Anterior cingulate cortex (tissue), 58 donors: Measurements from ENCODE around the gene ZNF333.
A peak's percentile ranks its signal among the peaks of the same experiment; 100 is the strongest.
"Not testable (repeated sequence)": the region's sequence is repeated elsewhere in the genome, so short reads cannot be mapped to it uniquely, and the experiment has no call there.

Source experiments
- DNase-seq, 58 donors: peaks; one replicate each; lab custom pipeline; 2025; lab: John Stamatoyannopoulos, UW

The ZNF333 gene

DNA sequence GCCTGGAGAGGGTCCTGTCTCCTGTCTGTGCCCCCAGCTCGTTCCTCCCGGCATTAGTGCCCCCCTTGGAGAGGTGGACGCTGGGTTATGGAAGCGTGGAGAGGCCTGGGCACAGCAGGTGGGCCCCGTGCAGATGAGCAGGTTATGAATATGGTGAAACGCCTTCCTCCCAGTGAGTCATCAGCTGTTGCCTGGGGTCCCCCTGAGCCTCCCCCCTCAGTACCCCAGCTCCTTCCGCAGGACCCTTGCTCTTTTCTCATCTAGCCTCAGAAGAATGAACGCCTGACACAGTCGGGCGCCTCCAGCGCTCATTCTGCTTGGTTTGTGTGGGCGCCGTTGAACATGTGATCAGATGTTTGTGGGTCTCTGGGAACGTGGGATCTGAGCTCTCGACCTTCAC is 76.0 kb downstream of the ZNF333 start:
- DNase-seq = not testable (repeated sequence)

DNA sequence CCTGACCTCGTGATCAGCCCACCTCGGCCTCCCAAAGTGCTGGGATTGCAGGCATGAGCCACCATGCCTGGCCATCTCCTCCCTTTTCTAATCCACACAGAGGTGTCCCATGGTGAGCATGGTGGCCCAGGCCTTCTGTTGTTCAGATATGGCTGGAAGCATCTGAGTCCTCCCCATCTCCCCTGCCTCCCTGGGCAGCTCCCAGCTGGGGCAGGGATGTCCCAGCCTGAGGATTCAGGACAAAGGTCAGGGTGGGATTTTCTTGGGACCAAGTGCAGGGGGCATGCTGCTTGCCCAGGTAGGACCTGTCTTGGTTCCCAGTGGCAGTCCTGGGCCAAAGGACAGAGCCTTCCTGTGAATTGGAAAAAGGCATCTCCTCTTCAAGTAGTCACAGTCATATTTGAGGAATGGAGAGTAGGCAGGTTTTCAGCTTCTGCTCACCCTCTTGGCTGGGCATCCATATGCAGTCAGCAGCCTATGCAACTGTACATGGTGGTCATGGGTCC is 77.7 kb downstream of the ZNF333 start:
- DNase-seq = no peak

DNA sequence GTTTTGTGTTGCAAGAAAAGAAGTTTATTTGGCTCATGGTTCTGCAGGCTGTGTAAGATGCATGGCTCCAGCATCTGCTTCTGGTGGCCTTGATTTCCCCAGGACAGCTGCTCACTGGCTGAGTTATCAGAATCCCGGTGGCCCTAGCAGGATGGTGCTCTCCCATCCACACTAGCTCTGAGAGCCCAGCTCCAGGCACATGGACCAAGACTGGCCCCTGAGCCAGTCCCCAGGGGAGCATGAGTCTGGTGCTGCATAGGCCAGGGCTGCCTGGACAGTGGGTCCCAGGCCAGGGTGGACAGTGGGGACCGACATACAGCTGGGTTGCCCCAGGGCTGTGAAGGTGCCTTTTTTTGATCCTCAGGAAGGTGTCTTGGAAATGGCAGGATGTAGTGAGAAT is 78.2 kb downstream of the ZNF333 start:
- DNase-seq = no peak

DNA sequence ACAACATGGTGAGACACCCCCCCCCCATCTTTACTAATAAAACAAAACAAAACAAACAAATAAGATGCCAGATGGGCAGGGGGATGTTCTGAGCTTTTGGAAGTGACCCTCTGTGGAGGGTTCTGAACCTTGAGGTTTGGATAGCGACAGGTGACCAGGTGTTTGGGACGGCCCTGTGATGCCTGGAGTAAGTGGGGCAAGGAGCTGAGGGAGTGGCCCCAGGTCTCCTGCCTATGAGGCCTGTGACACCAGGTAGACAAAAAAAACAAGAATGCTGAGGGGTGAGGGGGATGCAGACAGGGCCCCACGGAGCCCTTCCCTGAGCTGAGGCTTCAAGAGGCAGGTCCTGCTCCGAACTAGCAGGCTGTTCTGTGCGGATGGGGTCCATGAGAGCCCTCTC is 79.4 kb downstream of the ZNF333 start:
- no peak for DNase-seq

DNA sequence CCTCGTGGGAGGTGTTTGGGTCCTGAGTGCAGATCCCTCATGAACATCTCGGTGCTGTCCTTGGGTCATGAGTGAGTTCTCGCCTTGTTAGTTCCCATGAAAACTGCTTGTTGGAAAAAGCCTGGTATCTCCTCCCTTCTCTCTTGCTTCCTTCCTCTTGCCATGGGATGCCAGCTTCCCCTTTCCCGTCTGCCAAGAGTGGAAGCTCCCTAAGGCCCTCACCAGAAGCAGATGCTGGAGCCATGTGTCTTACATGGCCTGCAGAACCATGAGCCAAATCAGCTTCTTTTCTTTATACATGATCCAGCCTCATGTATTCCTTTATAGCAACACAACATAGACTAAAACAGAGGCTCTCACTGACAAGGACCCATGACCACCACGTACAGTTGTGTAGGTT is 80.3 kb downstream of the ZNF333 start:
- no peak for DNase-seq

DNA sequence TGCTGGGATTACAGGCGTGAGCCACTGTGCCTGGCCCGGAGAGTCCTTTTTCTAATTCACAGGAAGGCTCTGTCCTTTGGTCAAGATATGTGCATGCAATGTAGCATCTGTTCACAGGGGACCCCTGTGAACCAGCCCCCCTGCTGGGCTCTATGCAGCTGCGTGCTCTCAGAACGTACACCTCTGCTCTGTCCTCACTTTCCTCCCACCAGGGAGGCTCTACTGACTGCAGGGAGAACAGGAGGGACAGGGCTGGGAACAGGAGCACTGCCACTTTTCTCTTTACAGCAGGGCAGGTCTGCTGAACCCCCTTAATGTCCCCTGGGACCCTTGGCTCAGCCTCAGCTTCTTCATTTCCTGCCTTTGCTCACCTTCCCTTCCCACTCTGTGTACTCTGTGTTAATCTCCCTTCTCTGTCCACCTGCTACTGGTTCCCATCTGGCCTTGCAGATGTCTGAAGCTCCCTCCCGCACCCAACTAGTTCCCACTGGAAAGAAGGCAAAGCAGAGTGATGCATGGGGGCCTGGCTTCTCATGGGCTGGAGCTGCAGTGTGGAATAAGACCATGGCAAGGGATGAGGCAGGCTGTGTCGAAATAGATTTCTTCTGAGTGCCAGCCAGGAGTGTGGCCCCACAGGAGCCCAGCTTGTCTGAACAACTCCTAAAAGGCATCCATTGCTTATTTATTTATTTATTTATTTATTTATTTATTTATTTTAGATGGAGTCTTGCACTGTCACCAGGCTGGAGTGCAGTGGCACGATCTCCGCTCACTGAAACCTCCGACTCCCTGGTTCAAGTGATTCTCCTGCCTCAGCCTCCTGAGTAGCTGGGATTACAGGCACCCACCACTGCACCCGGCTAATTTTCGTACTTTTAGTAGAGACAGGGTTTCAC is 81.3 kb downstream of the ZNF333 start:
- DNase-seq = no peak

DNA sequence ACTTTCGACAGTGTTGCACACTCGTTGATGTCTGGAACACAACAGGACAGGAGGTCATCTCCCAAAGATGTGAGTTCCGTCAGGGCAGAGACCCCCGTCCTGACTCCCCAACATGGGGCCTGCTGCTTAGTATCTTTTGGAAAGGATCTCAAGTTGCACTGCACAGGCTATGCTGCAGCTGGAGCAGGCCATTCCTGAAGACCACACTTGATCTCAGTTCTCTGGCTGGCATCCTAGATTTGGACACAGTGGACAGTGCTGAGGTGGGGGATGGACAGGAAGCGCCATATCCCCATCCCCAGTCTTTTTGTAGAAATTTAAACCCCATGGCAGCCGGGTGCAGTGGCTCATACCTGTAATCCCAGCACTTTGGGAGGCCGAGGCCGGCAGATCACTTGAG is 82.6 kb downstream of the ZNF333 start:
- no peak for DNase-seq

DNA sequence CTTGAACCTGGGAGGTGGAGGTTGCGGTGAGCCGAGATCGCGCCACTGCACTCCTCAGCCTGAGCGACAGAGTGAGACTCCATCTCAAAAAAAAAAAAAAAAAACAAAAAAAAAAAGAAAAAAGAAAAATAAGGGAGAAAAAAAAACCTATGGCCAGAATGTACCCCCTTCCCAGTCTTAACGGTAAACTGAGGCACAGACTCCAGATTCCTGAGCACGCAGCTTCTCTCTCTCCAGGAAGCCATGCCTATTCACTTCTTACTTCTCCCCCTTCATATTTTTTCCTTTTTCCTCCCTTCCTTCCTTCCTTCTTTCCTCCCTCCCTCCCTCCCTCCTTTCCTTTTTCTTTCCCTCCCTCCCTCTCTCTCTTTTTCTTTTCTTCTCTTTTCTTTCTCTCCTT is 83.1 kb downstream of the ZNF333 start:
- no peak for DNase-seq

DNA sequence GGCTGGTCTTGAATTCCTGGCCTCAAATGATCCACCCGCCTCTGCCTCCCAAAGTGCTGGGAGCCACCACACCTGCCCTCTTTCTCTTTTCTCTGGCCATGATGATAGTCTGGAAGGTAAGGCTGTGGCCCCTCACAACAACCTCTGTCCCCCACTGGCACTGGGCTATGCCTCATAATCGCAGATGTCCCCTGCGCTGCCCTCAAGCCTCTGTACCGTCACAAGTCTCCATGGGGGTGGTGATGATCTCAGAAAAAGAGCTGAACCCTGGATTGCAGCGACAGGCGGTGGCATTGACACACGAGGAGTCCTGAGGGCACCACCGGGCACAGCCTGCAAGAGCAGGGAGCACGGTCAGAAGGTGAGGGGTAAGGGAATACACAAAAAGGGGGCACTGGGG is 83.9 kb downstream of the ZNF333 start:
- DNase-seq = not testable (repeated sequence)

DNA sequence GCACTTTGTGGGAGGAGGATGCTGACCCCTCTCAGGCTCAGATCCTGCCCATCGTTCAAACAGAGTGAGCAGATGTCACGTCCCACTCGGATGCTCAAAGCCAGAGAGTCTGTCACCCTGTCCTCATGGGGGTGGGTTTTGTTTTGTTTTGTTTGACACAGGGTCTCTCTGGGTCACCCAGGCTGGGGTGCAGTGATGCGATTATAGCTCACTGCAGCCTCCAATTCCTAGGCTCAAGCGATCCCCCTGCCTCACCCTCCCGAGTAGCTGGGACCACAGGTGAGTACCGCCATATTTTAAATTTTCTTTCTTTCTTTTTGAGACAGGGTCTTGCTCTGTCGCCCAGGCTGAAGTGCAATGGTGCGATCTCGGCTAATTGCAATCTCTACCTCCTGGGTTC is 84.5 kb downstream of the ZNF333 start:
- DNase-seq = no peak

DNA sequence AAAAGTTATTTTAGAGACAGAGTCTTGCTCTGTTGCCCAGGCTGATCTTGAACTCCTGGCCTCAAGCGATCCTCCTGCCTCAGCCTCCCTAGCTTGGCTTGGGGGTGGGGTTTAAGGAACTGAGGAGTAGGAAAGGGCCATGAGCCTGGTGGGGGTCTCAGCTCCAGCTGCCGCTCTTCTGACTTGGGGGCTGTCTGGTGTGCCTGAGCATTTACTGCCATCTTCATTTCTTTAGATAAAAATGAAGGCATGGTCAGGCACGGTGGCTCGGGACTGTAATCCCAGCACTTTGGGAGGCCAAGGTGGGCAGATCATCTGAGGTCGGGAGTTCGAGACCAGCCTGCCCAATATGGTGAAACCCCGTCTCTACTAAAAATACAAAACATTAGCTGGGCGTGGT is 85.5 kb downstream of the ZNF333 start:
- not testable (repeated sequence) for DNase-seq

DNA sequence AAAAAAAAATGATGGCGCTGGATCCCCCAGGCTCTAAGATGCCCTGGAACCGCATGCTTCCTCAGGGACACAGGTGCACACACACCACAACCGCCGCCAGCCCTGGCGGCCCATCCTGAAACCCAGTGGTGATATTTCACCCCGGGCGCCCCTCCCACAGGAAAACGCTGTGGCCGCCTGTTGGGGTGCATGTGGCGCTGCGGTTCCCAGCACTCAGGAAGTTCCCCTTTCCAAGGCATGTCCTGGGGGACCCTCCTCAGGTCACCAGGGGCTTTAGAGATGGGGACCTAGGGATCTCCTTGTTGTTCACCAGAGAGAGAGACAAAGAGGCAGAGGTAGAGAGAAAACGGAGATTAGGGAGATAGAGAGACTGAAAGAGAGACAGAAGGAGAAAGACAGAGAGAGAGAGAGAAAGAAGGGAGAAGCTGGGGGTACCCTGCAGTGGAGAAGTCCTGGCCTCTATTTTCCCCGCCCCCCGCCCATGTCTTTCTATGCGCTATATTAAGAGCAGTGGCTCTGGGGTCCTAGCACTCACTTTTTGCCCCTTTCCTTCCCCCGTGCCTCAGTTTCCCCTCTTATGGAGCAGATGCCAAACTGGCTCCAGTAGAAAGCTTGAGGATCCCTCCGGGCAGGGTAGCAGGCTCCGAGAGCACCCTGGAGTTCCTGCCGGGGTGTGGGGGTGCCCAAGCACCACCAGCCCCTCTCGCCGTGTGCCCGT is 86.2 kb downstream of the ZNF333 start:
- DNase-seq = peak in 6 of 58 donors; percentile 3 to 12 (median 10)

DNA sequence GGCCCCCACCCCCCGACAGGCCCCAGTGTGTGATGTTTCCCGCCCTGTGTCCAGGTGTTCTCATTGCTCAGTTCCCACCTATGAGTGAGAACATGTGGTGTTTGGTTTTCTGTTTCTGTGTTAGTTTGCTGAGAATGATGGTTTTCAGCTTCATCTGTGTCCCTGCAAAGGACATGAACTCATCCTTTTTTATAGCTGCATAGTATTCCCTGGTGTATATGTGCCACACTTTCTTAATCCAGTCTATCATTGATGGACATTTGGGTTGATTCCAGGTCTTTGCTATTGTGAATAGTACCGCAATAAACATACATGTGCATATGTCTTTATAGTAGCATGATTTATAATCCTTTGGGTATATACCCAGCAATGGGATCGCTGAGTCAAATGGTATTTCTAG is 87.8 kb downstream of the ZNF333 start:
- DNase-seq = not testable (repeated sequence)

DNA sequence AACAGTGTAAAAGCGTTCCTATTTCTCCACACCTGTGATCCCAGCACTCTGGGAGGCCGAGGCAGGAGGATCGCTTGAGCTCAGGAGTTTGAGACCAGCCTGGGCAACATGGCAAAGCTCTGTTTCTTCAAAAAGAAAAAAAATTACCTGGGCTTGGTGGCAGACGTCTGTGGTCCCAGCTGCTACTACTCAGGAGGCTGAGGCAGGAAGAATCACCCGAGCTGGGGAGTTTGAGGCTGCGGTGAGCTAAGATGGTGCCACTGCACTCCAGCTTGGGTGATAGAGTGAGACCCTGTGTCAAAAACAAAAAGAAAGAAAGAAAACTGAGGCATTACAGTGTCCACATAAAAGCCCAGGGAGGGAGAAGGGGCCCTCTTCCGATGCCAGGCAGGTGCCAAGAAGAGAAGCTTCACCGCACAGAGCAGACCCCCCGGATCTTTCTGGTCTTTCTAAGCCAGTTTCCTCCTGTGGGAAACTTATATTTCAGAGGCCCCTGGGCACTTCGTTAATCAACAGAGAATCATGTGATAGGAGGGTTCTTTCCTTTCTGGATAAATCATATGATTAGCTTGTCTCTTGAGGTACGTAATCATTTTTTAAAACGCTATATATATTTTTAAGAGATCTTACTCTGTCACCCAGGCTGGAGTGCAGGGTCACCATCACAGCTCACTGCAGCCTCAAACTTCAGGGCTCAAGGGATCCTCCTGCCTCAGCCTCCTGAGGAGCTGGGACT is 88.4 kb downstream of the ZNF333 start, which contains the start of gene ADGRE2:
Gene ADGRE2, minus strand, starts transcription at position 451 of the 736 bp plus-strand sequence. CDS start 1,804 bp downstream, outside the sequence.
- not testable (repeated sequence) for DNase-seq

DNA sequence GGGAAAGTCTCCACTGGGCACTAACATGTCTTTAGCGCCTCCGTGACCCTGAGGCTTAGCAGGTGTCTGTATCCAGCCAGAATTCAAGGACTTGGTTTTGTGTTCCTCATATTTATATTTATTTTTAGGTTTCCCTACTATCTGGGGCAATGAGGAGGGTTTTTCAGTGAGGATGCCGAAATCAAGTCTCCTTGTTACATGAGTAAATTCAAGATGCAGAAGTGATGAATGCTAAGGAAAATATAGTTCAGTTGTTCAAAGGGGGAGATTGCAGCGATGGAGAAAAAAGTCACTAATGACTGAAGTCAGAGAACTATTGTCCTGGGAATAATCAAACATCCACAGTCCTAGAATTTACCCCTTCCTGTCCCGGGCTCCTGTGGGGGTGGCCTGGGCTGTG is 89.3 kb downstream of the ZNF333 start:
- no peak for DNase-seq

DNA sequence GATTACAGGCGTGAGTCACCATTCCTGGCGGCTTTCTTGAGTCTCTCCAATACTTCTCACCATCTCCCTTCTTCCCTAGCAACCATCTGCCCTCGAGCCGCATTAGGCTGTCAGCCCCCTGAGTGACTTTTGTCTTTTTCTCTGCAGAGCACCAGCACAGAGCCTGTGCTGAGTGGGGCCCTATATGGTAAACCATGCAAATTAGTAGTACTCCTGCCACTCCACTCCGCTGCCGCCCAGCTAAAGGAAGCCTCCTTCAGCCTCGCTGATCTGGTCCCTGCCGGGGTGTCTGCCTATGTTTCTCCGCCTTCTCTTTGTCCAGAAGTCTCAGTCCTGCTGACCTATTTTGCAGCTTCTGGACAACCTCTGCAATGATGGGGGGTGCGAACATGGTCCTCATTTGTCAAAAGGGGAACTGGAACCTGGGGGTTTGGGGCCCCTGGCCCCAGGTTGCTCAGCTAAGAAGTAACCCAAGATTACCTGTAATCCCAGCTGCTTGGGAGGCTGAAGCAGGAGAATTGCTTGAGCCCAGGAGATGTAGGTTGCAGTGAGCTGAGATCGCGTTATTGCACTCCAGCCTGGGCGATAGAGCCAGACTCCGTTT is 90.9 kb downstream of the ZNF333 start:
- not testable (repeated sequence) for DNase-seq

DNA sequence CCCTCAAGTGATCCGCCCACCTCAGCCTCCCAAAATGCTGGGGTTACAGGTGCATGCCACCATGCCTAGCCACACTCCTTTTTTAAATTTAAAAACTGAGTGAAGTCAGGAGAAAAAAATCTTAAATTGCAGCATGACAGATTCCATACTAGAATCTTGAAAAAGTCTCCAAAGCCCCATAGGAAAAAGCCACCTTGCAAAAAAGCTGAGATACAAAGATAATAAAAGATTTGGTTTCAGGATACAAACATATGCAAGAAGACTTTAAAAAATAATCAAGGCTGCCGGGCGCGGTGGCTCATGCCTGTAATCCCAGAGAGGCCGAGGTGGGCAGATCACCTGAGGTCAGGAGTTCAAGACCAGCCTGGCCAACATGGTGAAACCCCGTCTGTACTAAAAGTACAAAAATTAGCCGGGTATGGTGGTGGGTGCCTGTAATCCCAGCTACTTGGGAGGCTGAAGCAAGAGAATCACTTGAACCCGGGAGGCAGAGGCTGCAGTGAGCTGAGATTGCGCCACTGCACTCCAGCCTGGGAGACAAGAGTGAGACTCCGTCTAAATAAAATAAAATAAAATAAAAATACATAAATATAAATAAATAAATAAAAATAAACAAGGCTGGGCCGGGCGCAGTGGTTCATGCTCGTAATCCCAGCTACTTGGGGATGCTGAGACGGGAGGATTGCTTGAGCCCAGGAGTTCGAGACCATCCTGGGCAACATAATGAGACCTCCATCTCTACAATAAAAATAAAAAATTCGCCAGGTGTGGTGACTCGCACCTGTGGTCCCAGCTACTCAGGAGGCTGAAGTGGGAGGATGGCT is 92.1 kb downstream of the ZNF333 start:
- DNase-seq = not testable (repeated sequence)

DNA sequence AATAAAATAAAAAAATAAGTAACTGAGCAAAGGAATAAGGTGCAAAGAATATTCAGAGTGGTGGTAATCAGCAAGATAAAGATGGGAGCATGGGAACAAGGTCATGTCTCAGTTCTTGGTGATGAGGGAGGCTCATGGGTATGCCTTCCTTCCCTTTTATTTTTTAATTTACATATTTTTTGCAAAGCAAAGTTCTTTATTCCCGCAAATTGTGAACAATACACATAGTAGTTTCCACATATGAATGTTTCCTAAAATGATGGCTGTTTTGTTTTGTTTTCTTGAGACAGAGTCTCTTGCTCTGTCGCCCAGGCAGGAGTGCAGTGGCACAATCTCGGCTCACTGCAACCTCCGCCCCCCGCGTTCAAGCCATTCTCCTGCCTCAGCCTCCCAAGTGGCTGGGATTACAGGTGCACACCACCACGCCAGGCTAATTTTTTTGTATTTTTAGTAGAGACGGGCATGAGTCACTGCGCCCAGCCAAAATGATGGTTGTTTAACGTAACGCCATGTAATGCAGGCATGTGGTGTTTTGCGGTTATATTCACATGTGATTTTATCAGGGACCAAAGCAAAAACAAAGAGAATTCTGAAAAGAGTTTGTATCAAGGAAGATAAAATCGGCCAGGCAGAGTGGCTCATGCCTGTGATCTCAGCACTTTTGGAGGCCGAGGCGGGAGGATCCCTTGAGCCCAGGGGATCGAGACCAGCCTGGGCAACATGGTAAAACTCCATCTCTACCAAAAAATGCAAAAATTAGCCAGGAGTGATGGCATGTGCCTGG is 93.0 kb downstream of the ZNF333 start:
- no peak for DNase-seq
